ENCODE measurements around the gene CHEK1.

The CHEK1 gene

GRCh38 chr11:125603207-125603606, 21.8 kb upstream of the CHEK1 start:
- peaks cover 38% of the 10 kb centered on the region for H3K36me3 ChIP-seq (ENCODE audit: insufficient read depth, low read length)

DNA sequence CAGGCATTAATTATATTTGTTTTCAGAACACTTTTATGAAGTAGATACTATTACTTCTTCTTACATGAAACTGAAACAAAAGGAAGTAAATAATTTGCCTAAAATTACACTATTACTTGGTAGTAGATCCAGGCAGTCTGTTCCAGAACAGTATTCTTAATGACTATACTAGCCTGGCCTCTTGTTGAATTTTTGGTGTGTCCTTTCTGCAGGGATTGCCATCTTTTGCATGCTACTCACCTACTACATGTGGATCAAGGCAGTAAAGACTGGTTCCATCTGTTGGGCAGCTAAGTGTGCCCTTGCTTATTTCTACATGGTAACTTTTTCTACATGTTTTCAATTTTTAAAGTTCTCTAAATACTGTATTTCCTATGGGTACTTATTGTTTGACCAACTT, 19.5 kb upstream of the CHEK1 start:
- Histone ChIP-seq H3K9ac (ENCODE audit: low read depth, low read length) (no peak overlapping the region), H3K4me1 (ENCODE audit: insufficient read depth, low read length) (no peaks in the 10 kb centered on the region), H3K36me3 (ENCODE audit: insufficient read depth, low read length) (peaks cover 48% of the 10 kb centered on the region), H3K9me3 (ENCODE audit: control insufficient read depth, insufficient read depth, low read length) (no peaks in the 10 kb centered on the region)

More at GRCh38 chr11:125603207-125603606, 21.8 kb upstream of the CHEK1 start:
- Histone ChIP-seq H3K9ac (ENCODE audit: low read depth, low read length) (no peak overlapping the region), H3K9me3 (ENCODE audit: control insufficient read depth, insufficient read depth, low read length) (no peaks in the 10 kb centered on the region), H3K4me1 (ENCODE audit: insufficient read depth, low read length) (no peaks in the 10 kb centered on the region)

DNA sequence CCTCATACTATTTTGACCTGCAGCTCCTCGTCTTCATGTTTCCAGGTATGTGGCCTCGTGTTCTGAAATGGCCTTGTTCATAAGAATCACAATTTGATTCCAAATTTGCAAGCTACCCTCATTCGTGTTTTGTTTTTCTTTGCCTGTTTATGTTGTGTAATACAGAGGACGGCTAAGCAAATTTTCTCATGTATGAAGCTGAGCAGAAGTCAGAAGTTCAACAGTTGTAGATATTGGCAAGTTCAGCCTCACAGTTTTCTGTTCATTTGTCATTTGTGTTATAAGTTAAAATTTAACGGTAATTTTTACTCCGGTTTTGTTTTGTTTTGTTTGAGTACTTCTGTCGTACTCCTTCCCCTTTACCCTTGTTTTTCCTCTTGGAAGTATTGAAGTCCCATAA, 15.4 kb upstream of the CHEK1 start:
- Histone ChIP-seq H3K4me1 (ENCODE audit: insufficient read depth, low read length) (no peaks in the 10 kb centered on the region), H3K36me3 (ENCODE audit: insufficient read depth, low read length) (peaks cover 62% of the 10 kb centered on the region), H3K9ac (ENCODE audit: low read depth, low read length) (no peak overlapping the region), H3K9me3 (ENCODE audit: control insufficient read depth, insufficient read depth, low read length) (no peaks in the 10 kb centered on the region)

DNA sequence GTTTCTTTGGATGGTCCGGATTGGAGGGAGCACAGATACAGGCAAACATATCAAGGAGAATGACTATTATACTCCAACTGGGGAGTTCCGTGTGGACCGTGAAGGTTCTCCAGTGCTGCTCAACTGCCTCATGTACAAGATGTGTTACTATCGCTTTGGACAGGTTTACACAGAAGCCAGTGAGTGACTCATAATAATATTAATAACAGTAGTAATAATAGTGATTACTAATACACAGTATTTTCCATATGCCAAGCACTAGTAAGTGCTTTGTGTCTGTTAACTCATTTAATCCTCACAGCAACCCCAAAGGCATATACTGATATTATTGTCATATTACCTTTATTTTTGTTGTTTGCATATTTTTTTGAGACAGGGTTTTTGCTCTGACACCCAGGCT, 6.6 kb upstream of the CHEK1 start:
- peaks cover 38% of the 10 kb centered on the region for H3K36me3 ChIP-seq (ENCODE audit: insufficient read depth, low read length)
- H3K4me1 ChIP-seq (ENCODE audit: insufficient read depth, low read length) = no peaks in the 10 kb centered on the region
- no peak overlapping the region for H3K9ac ChIP-seq (ENCODE audit: low read depth, low read length)
- H3K9me3 ChIP-seq (ENCODE audit: control insufficient read depth, insufficient read depth, low read length) = no peaks in the 10 kb centered on the region

- no peak overlapping the region for H3K9ac ChIP-seq (ENCODE audit: low read depth, low read length)
- H3K9me3 ChIP-seq (ENCODE audit: control insufficient read depth, insufficient read depth, low read length) = no peaks in the 10 kb centered on the region
- peaks cover 23% of the 10 kb centered on the region for H3K36me3 ChIP-seq (ENCODE audit: insufficient read depth, low read length)
- peaks cover 2% of the 10 kb centered on the region; the same call in 1 of the 2 replicates for H3K4me1 ChIP-seq (ENCODE audit: insufficient read depth, low read length)
These were observed 3.0 kb upstream of the CHEK1 start for GRCh38 chr11:125621995-125622394.

GRCh38 chr11:125623064-125623463, 1.9 kb upstream of the CHEK1 start:
- peaks cover 19% of the 10 kb centered on the region for H3K36me3 ChIP-seq (ENCODE audit: insufficient read depth, low read length)
- peaks cover 7% of the 10 kb centered on the region for H3K4me1 ChIP-seq (ENCODE audit: insufficient read depth, low read length)
- no peak overlapping the region for H3K9ac ChIP-seq (ENCODE audit: low read depth, low read length)
- H3K9me3 ChIP-seq (ENCODE audit: control insufficient read depth, insufficient read depth, low read length) = no peaks in the 10 kb centered on the region

GRCh38 chr11:125625225-125625629, 264 bp downstream of the CHEK1 start:
- peaks cover 7% of the 10 kb centered on the region for H3K36me3 ChIP-seq (ENCODE audit: insufficient read depth, low read length)
- peaks cover 7% of the 10 kb centered on the region for H3K4me1 ChIP-seq (ENCODE audit: insufficient read depth, low read length)
- peak overlapping the region; percentile 91 for H3K9ac ChIP-seq (ENCODE audit: low read depth, low read length)
- no peaks in the 10 kb centered on the region for H3K9me3 ChIP-seq (ENCODE audit: control insufficient read depth, insufficient read depth, low read length)

- Histone ChIP-seq H3K9ac (ENCODE audit: low read depth, low read length) (peak overlapping the region; percentile 91), H3K36me3 (ENCODE audit: insufficient read depth, low read length) (peaks cover 7% of the 10 kb centered on the region), H3K4me1 (ENCODE audit: insufficient read depth, low read length) (peaks cover 7% of the 10 kb centered on the region), H3K9me3 (ENCODE audit: control insufficient read depth, insufficient read depth, low read length) (no peaks in the 10 kb centered on the region)
These were observed 796 bp downstream of the CHEK1 start for GRCh38 chr11:125625630-125626287.

- Histone ChIP-seq H3K4me1 (ENCODE audit: insufficient read depth, low read length) (peaks cover 7% of the 10 kb centered on the region), H3K9me3 (ENCODE audit: control insufficient read depth, insufficient read depth, low read length) (no peaks in the 10 kb centered on the region), H3K9ac (ENCODE audit: low read depth, low read length) (peak overlapping the region; percentile 91), H3K36me3 (ENCODE audit: insufficient read depth, low read length) (peaks cover 7% of the 10 kb centered on the region)
These were observed 1.5 kb downstream of the CHEK1 start for GRCh38 chr11:125626288-125626950.

- H3K9ac ChIP-seq (ENCODE audit: low read depth, low read length) = peak overlapping the region; percentile 91
- H3K4me1 ChIP-seq (ENCODE audit: insufficient read depth, low read length) = peaks cover 7% of the 10 kb centered on the region
- no peaks in the 10 kb centered on the region for H3K9me3 ChIP-seq (ENCODE audit: control insufficient read depth, insufficient read depth, low read length)
- peaks cover 11% of the 10 kb centered on the region for H3K36me3 ChIP-seq (ENCODE audit: insufficient read depth, low read length)
These were observed 2.4 kb downstream of the CHEK1 start for GRCh38 chr11:125627236-125627910.

GRCh38 chr11:125637840-125638239, 12.9 kb downstream of the CHEK1 start:
- Histone ChIP-seq H3K9me3 (ENCODE audit: control insufficient read depth, insufficient read depth, low read length) (no peaks in the 10 kb centered on the region), H3K36me3 (ENCODE audit: insufficient read depth, low read length) (peaks cover 22% of the 10 kb centered on the region), H3K4me1 (ENCODE audit: insufficient read depth, low read length) (no peaks in the 10 kb centered on the region)

DNA sequence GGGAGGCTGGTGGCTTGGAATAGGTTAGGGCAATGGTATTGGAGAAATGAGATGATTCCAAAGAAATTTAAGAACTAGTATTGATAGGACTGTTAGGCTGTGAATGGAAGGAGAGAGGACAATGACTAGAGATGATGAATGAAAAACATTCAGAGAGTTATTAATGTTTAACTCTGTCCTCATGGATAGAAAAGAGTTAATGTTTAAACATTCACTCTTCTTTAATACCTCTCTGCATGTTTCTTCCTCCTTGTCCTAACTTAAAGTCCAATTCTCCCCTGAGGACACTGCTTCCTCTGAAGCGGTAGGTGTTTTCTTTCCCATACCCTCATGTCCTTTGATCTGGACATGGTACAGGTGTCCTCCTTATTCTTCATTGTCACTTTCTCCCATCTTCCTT, 13.4 kb downstream of the CHEK1 start:
- H3K36me3 ChIP-seq (ENCODE audit: insufficient read depth, low read length) = peaks cover 18% of the 10 kb centered on the region
- no peak overlapping the region for H3K9ac ChIP-seq (ENCODE audit: low read depth, low read length)
- H3K9me3 ChIP-seq (ENCODE audit: control insufficient read depth, insufficient read depth, low read length) = no peaks in the 10 kb centered on the region
- H3K4me1 ChIP-seq (ENCODE audit: insufficient read depth, low read length) = no peaks in the 10 kb centered on the region

More at GRCh38 chr11:125637840-125638239, 12.9 kb downstream of the CHEK1 start:
- no peak overlapping the region for H3K9ac ChIP-seq (ENCODE audit: low read depth, low read length)

DNA sequence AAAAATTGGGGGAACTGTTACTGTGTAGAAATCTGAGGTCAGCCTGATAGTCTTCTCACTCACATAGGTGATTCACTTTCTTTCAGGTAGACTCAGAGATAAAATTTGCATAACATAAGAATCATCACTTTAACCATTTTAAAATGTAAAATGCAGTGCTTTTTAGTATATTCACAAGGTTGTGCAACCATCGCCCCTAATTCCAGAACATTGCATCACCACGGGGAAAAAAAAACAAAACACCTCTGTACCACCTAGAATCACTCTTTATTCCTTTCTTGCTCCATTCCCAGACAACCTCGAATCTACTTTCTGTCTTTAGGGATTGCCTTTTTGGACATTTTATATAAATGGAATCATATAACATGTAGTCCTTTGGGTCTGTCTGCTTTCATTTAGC, 20.9 kb downstream of the CHEK1 start:
- Histone ChIP-seq H3K4me1 (ENCODE audit: insufficient read depth, low read length) (no peaks in the 10 kb centered on the region), H3K9me3 (ENCODE audit: control insufficient read depth, insufficient read depth, low read length) (no peaks in the 10 kb centered on the region), H3K9ac (ENCODE audit: low read depth, low read length) (no peak overlapping the region; the same call in 1 of the 2 replicates), H3K36me3 (ENCODE audit: insufficient read depth, low read length) (peaks cover 17% of the 10 kb centered on the region)

GRCh38 chr11:125649465-125650166, 24.7 kb downstream of the CHEK1 start:
- Histone ChIP-seq H3K36me3 (ENCODE audit: insufficient read depth, low read length) (peaks cover 16% of the 10 kb centered on the region), H3K9ac (ENCODE audit: low read depth, low read length) (no peak overlapping the region), H3K9me3 (ENCODE audit: control insufficient read depth, insufficient read depth, low read length) (no peaks in the 10 kb centered on the region), H3K4me1 (ENCODE audit: insufficient read depth, low read length) (no peaks in the 10 kb centered on the region)
